Myocyte (in vitro differentiated cells): ENCODE measurements around the gene NDUFB4. TPM values are rescaled to one million over a fixed set of nuclear protein-coding genes. Genes with fewer than 3 reads are reported as not detected.
"Not testable (repeated sequence)": the region's sequence is repeated elsewhere in the genome, so short reads cannot be mapped to it uniquely, and the experiment has no call there.

Experiments used
- DNase-seq: peaks from one replicate; pipeline ENCODE4 v3.0.0-alpha.2; 2012; ENCODE audit warnings: low read depth
- total RNA-seq: library from RNA; depleted of rRNA; stranded (reverse); fragments of >200 nt; gene quantifications from 2 replicates; pipeline ENCODE4 v1.2.3, GENCODE V29; 2014

NDUFB4 gene
- total RNA-seq, 1 donor from 2014 or later = 150 TPM

DNA sequence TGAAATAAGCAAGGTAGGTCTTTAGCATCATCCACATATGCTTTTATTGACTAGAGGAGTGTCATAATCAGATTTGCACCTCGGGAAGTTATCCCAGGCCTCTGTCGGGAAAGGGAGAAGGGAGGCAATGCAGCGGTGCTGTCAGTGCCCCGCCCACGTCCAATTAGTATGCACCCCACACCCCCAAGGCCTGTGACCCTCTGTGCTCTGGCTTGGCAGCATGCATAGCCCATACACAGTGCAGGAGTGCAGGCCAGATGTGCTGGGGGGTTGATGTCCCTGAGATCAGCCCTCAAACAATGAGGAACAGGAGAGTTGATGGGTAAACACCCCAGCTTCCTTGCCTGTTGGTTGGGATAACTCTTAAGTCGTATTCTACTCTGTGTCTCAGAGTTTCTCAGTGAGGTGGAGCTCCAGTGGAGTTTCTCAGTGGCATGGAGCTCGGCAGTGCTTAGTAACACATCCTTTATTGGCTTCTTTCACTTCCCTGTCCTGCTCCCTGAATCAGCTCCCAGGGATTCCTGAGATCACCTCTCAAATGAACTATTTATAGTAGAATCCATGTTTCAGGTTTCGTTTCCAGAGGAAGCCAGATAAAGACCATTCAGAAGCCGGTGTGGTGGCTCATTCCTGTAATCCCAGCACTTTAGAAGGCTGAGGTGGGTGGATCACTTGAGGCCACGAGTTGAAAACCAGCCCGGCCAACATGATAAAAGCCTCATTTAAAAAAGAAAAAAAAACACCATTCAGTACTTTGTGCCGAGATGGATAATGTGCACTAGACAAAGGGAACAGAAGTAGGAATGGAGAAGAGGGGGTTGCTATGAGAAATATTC is 26.7 kb upstream of the NDUFB4 start:
- DNase-seq = peak; percentile 30

GRCh38 chr3:120572027-120572426 is 24.1 kb upstream of the NDUFB4 start:
- DNase-seq = no peak

GRCh38 chr3:120587332-120587975 is 8.7 kb upstream of the NDUFB4 start:
- no peak for DNase-seq

- no peak for DNase-seq
These were observed 384 bp upstream of the NDUFB4 start for GRCh38 chr3:120595788-120596115.

DNA sequence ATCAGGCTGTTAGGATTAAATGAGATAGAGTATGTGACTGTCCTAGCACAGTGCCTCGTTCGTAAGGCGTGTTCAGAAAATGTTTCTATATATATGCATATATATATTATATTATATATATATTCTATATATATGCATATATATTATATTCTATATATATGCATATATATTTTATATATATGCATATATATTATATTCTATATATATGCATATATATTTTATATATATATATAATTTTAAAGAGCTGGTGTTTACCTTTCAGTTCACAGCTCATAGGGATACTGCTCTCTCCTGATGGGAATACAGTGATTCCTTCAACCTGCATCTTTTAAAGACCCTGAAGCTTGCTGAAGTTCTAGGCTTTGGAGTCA is 702 bp downstream of the NDUFB4 start:
- DNase-seq = no peak

- DNase-seq = no peak
These were observed 1.4 kb downstream of the NDUFB4 start for GRCh38 chr3:120597445-120598049.

GRCh38 chr3:120599211-120599610 is 3.1 kb downstream of the NDUFB4 start:
- DNase-seq = no peak

DNA sequence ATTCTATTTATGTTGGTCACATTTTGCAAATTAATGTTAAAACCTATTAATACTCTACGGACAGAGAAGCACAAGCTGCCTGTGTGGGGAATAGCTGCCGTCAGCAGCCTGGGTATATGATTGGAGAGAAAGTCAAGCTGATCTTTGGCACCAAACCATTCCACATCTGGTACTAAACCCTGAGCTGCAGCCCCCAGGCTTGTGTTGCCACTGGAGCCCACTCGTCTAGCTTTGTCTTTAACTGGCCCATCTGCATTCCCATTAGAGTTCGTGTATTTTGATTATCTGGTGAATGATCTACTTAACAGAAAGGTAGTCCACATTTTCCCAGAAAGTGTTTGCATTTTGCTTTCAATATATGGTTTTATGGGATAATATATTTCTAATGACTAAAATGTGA is 5.4 kb downstream of the NDUFB4 start:
- DNase-seq = no peak

GRCh38 chr3:120602682-120603081 is 6.5 kb downstream of the NDUFB4 start:
- no peak for DNase-seq

DNA sequence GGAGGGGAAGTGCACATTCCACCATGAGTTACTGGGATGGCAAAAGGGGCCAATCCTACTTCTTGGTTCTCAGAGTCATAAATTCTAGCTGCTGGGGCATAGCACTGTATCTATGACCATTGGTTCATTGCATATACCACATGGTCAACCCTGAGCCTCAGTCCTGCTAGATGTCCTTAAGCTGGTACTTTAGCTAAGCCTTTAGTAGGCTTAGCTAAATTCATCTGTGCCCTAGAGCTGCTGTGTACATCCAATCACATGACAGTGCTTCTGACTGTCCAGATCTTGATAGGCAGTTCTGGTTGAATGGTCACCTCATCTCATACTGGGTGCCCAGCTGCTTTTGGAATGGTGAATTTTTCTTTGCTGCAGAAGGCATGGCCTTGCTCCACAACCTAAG is 8.2 kb downstream of the NDUFB4 start:
- DNase-seq = no peak

DNA sequence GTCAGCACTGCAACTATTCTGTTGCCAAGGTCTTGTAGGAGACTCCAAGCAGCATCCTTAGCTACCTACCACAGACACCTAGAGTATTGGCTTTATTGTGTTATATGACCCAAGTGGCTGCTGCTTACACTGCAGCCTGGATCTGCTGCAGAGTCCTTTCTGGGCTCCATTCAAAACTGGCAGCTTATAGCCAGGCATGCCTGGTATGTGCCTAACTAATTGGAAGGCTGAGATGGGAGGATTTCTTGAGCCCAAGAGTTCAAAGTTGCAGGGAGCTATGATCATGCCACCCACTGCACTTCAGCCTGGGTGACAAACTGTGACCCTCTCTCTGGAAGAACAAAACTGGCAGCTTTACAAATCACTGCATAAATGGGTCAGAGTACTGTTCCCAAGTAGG is 8.6 kb downstream of the NDUFB4 start:
- no peak for DNase-seq

DNA sequence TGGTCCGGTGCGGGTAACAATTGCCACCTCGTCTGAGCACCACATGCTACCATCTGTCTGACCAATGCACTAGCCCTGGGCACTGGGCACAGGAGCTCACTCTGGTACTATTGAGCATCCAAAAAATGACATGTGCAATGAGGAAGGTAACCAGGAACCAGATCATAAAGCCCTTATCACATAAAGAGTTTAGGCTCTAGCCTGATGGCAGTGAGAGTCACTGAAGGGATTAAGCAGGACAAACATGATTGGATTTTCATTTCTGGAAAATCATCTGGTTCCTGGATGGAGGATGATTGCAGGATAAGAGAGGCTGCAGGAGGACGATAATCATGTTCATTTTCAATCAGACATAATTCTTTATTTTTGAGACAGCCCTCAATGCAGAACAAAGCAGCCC is 12.4 kb downstream of the NDUFB4 start:
- DNase-seq = no peak

DNA sequence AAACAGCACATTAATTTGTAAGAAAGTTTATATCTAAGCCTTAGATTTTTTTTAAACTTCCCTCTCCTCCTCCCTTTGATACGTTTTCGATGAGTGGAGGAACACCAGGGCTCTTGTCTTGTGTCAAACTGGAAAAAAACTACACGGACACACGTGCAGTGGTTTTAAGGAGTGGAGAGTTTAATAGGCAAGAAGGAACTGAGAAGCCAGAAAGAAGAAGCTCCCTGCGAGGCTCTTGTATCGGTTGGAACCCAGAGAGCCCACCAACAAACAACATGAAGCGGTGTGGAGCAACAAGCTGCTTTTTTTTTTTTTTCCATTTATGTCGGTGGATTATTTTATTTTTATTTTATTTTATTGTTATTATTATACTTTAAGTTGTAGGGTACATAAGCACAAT is 18.6 kb downstream of the NDUFB4 start:
- DNase-seq = no peak

GRCh38 chr3:120615847-120616609 is 19.9 kb downstream of the NDUFB4 start:
- no peak for DNase-seq

DNA sequence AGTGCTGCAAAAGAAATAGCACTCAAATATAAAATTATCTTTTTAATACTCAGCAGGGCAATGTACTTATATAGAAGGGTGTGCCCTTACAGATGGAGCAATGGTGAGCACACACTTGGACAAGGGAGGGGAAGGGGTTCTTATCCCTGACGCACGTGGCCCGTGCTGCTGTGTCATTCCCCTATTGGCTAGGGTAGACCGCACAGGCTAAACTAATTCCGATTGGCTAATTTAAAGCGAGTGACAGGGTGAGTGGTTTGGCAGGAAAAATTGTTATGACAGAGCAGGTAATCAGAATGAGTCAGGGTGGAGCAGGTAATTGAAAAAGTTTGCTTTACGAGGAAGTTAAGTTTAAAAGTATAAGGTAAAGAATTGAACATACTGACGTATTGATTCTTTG is 20.6 kb downstream of the NDUFB4 start:
- not testable (repeated sequence) for DNase-seq

GRCh38 chr3:120622457-120622856 is 26.3 kb downstream of the NDUFB4 start:
- DNase-seq = no peak

GRCh38 chr3:120622870-120623726 is 27.0 kb downstream of the NDUFB4 start:
- no peak for DNase-seq

GRCh38 chr3:120623727-120624093 is 27.6 kb downstream of the NDUFB4 start:
- no peak for DNase-seq

GRCh38 chr3:120625159-120625586 is 29.0 kb downstream of the NDUFB4 start:
- DNase-seq = no peak

- DNase-seq = peak; percentile 46
These were observed 38.4 kb downstream of the NDUFB4 start for GRCh38 chr3:120634539-120634938.
